Dendritic cell treated with granulocyte-macrophage colony-stimulating factor and Interleukin-4, amounts not matched to agents 40 ng/mL and 50 ng/mL, for 4 days (primary cell): ENCODE data around the gene DTNBP1.
A peak's percentile ranks its signal among the peaks of the same experiment; 100 is the strongest.
"Not testable (repeated sequence)": the region's sequence is repeated elsewhere in the genome, so short reads cannot be mapped to it uniquely, and the experiment has no call there.

ENCODE experiments used
- H3K27ac Mint-ChIP-seq: one replicate; pipeline ENCODE4 v1.8.0; 2022; ENCODE audit warnings: mild to moderate bottlenecking, mixed read lengths
- H3K27me3 Mint-ChIP-seq: one replicate; pipeline ENCODE4 v1.8.0; 2022; ENCODE audit warnings: mild to moderate bottlenecking, mixed read lengths
- H3K36me3 Mint-ChIP-seq: one replicate; pipeline ENCODE4 v1.8.0; 2022; ENCODE audit warnings: low read depth, mixed read lengths
- H3K4me1 Mint-ChIP-seq: one replicate; pipeline ENCODE4 v1.8.0; 2022; ENCODE audit warnings: low read depth, mixed read lengths
- H3K4me3 Mint-ChIP-seq: one replicate; pipeline ENCODE4 v1.8.0; 2022; ENCODE audit warnings: mild to moderate bottlenecking, moderate library complexity, mixed read lengths
- H3K9me3 Mint-ChIP-seq: one replicate; pipeline ENCODE4 v1.8.0; 2022; ENCODE audit warnings: mixed read lengths
- intact Hi-C: fragments of 100-400 bp; cut with micrococcal nuclease; formaldehyde crosslinking; loops from one replicate; pipeline ENCODE4 v1.15.0; 2022

DTNBP1 gene

GRCh38 chr6:15544321-15544900 is 118.4 kb downstream of the DTNBP1 start:
- peaks cover 33% of the 10 kb centered on the region for H3K4me1 Mint-ChIP-seq
- intact Hi-C loops = no loop called here
- peak overlapping the region; percentile 75 for H3K27ac Mint-ChIP-seq
- no peaks in the 10 kb centered on the region for H3K27me3 Mint-ChIP-seq
- H3K36me3 Mint-ChIP-seq = peaks cover 11% of the 10 kb centered on the region
- no peak overlapping the region for H3K4me3 Mint-ChIP-seq
- H3K9me3 Mint-ChIP-seq = peaks cover 14% of the 10 kb centered on the region

- Mint-ChIP-seq H3K4me1 (peaks cover 30% of the 10 kb centered on the region), H3K27ac (peak overlapping the region; percentile 75), H3K9me3 (peaks cover 14% of the 10 kb centered on the region), H3K36me3 (peaks cover 11% of the 10 kb centered on the region)
- H3K4me3 Mint-ChIP-seq, H3K27me3 Mint-ChIP-seq, intact Hi-C loops: not testable (repeated sequence)
Measured at GRCh38 chr6:15543332-15543917, 119.4 kb downstream of the DTNBP1 start.

- Mint-ChIP-seq H3K9me3 (peaks cover 27% of the 10 kb centered on the region), H3K27ac (no peak overlapping the region), H3K27me3 (no peaks in the 10 kb centered on the region), H3K4me1 (peaks cover 52% of the 10 kb centered on the region), H3K4me3 (no peak overlapping the region), H3K36me3 (peaks cover 25% of the 10 kb centered on the region)
- intact Hi-C loops = no loop called here
Measured at GRCh38 chr6:15539722-15540270, 123.0 kb downstream of the DTNBP1 start.

DNA sequence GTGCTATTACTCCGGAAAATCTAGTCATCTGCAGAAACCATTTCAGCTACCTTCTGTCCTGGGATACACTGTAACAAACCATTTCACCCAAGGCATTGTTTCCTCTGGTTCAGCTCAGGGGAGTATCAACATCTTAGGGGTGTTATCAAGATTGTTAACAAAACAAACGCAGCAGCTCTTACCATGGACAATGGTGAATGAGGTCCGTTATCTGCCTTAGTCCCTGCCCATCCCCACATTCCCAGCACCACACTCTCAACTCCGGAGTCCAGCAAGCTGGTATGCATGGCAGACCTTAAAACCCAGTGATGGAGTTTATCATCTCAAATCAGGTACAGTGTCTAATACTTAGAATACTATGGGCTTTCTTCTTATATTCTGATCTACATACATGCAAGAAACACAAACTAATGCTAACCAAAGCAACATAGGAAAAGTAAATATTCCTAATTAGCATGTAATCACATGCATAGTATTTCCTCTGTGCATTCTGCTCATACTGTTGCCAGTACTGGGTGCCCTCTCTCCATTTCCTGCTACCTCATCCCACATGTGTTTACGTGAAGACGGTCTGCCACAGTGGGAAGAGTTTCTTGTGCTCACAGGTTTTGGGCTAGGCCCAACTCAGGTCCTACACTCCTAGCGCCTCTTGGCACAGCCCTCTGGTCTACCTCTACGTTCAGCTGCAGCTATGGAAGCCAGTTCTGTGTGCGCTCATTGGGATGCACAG is 123.9 kb downstream of the DTNBP1 start:
- H3K27me3 Mint-ChIP-seq = no peaks in the 10 kb centered on the region

GRCh38 chr6:15538106-15538505 is 124.7 kb downstream of the DTNBP1 start:
- intact Hi-C loops = no loop called here
- no peak overlapping the region for H3K4me3 Mint-ChIP-seq
- peaks cover 13% of the 10 kb centered on the region for H3K9me3 Mint-ChIP-seq
- H3K36me3 Mint-ChIP-seq = peaks cover 23% of the 10 kb centered on the region
- H3K4me1 Mint-ChIP-seq = peaks cover 56% of the 10 kb centered on the region
- no peaks in the 10 kb centered on the region for H3K27me3 Mint-ChIP-seq
- H3K27ac Mint-ChIP-seq = no peak overlapping the region

More for the DNA sequence above, 123.9 kb downstream of the DTNBP1 start:
- H3K36me3 Mint-ChIP-seq = peaks cover 18% of the 10 kb centered on the region
- intact Hi-C loops = no loop called here
- H3K4me3 Mint-ChIP-seq = no peak overlapping the region
- peaks cover 21% of the 10 kb centered on the region for H3K9me3 Mint-ChIP-seq
- H3K27ac Mint-ChIP-seq = no peak overlapping the region
- H3K4me1 Mint-ChIP-seq = peaks cover 56% of the 10 kb centered on the region

DNA sequence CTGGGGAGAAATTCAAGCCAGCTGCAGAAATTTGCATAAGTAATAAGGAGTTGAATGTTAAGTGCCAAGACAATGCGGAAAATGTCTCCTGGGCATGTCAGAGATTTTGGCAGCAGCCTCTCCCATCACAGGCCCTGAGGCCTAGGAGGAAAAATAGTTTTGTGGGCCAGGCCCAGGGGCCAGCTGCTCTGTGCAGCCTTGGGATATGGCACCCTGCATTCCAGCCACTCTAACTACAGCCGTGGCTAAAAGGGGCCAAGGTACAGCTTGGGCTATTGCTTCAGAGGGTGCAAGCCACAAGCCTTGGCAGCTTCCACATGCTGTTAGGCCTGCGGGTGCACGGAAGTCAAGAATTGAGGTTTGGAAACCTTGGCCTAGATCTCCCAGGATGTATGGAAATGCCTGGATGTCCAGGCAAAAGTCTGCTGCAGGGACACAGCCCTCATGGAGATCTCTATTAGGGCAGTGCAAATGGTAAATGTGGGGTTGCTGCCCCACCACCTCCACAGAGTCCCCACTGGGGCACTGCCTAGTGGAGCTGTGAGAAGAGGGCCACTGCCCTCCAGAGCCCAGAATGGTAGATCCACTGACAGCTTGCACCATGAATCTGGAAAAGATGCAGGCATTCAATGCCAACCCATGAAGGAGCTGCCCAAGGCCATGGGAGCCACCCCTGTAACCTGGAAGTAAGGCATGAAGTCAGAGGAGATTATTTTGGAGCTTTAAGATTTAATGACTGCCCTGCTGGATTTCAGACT is 126.5 kb downstream of the DTNBP1 start:
- peaks cover 13% of the 10 kb centered on the region for H3K9me3 Mint-ChIP-seq
- H3K36me3 Mint-ChIP-seq = peaks cover 40% of the 10 kb centered on the region
- intact Hi-C loops = no loop called here
- no peak overlapping the region for H3K27ac Mint-ChIP-seq
- H3K27me3 Mint-ChIP-seq = no peaks in the 10 kb centered on the region
- no peak overlapping the region for H3K4me3 Mint-ChIP-seq
- peaks cover 54% of the 10 kb centered on the region for H3K4me1 Mint-ChIP-seq

- no peak overlapping the region for H3K4me3 Mint-ChIP-seq
- no peaks in the 10 kb centered on the region for H3K27me3 Mint-ChIP-seq
- H3K9me3 Mint-ChIP-seq = peaks cover 13% of the 10 kb centered on the region
- H3K4me1 Mint-ChIP-seq = peaks cover 48% of the 10 kb centered on the region
- H3K36me3 Mint-ChIP-seq = peaks cover 48% of the 10 kb centered on the region
- intact Hi-C loops = no loop called here
- peak overlapping the region; percentile 55 for H3K27ac Mint-ChIP-seq
Measured at GRCh38 chr6:15535495-15536197, 127.2 kb downstream of the DTNBP1 start.

DNA sequence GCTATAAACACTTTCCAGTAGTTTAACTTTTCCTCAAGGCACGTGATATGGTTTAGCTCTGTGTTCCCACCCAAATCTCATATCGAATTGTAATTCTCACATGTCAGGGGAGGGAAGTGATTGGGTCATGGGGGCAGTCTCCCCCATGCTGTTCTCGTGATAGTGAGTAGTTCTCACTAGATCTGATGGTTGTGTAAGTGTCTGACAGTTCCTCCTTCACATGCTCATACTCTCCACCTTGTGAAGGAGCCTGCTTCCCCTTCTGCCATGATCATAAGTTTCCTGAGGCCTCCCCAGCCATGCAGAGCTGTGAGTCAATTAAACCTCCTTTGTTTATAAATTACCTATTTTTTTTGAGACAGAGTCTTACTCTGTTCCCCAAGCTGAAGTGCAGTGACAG is 127.9 kb downstream of the DTNBP1 start:
- peak overlapping the region; percentile 55 for H3K27ac Mint-ChIP-seq
- peaks cover 13% of the 10 kb centered on the region for H3K9me3 Mint-ChIP-seq
- no peaks in the 10 kb centered on the region for H3K27me3 Mint-ChIP-seq
- H3K4me1 Mint-ChIP-seq = peaks cover 48% of the 10 kb centered on the region
- H3K36me3 Mint-ChIP-seq = peaks cover 54% of the 10 kb centered on the region
- intact Hi-C loops = no loop called here
- no peak overlapping the region for H3K4me3 Mint-ChIP-seq

DNA sequence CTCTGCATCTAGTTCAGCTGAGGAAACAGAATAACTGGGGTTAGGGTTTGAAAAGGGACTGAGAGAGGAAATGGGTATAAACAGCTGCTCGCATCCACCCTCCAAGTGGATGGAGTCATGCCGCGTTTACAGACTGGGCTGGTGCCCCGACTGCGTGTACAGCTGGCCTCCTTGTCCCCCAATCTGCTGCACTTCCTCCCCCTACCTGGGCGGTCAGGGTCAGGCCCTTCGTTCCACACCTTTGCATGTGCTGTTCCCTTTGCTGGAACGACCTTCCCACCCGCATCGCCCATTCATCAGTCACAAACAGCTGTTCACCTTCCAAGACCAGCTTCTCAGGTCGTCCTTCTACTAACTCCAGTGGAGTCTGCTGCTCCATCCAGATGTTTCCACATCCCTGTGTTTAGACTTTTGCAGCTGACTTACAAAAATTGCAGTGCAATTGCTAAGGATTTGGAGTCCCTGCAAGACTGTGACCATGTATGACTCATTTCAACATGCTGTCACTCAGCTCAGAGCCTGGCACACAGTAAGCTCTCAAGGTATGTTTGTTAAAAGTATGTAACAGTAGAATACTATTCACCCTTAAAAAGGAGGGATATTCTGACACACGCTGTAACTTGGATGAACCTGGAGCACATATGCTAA is 129.3 kb downstream of the DTNBP1 start:
- H3K9me3 Mint-ChIP-seq = peaks cover 13% of the 10 kb centered on the region
- H3K27ac Mint-ChIP-seq = peak overlapping the region; percentile 60
- intact Hi-C loops = no loop called here
- H3K36me3 Mint-ChIP-seq = peaks cover 69% of the 10 kb centered on the region
- no peaks in the 10 kb centered on the region for H3K27me3 Mint-ChIP-seq
- peaks cover 38% of the 10 kb centered on the region for H3K4me1 Mint-ChIP-seq
- H3K4me3 Mint-ChIP-seq = no peak overlapping the region

DNA sequence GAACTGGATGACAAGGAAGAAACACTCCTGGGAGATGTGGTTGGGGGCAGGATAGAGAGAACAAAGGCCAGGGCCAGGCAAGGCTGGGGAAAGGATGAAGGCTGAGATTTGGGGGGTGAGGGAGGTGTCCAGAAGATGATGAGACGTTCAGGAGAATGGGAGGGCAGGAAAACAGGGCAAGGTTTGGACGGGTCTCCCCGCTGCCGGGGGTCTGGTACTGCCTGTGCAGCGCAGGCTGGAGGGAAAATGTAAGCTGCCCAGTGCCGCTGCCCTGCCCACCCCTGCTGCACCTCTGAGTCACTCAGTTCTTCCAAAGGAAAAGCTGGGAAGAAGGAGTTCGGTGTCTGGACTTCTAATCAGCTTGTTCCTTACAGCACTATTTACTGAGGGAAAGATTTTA is 130.9 kb downstream of the DTNBP1 start:
- Mint-ChIP-seq H3K27me3 (no peaks in the 10 kb centered on the region), H3K9me3 (peaks cover 1% of the 10 kb centered on the region), H3K27ac (no peak overlapping the region), H3K4me3 (no peak overlapping the region), H3K4me1 (peaks cover 29% of the 10 kb centered on the region), H3K36me3 (peaks cover 68% of the 10 kb centered on the region)
- intact Hi-C loops = no loop called here

DNA sequence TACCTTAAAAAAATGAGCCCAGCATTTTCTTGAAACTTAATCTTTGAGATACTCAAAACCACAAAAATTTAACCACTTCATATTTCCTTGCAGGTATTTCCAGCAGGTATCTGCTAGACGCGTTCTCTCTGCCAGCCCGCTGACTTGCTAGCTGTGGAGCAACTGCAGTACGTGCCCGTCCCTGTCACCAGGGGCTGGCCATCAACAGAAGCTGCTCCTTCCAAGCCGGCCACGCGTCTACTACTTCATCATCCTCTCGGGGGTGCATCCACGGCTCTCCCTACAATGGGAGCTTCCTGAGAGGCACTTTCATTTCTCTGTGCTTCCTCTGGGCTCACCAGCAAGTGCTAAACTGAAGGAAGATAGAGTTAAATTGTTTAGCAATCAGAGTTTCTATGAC is 132.4 kb downstream of the DTNBP1 start:
- Mint-ChIP-seq H3K9me3 (no peaks in the 10 kb centered on the region), H3K36me3 (peaks cover 80% of the 10 kb centered on the region), H3K4me1 (peaks cover 19% of the 10 kb centered on the region), H3K4me3 (no peak overlapping the region), H3K27me3 (no peaks in the 10 kb centered on the region), H3K27ac (peak overlapping the region; percentile 8)
- intact Hi-C loops = no loop called here

GRCh38 chr6:15528870-15529269 is 134.0 kb downstream of the DTNBP1 start:
- intact Hi-C loops = no loop called here
- Mint-ChIP-seq H3K4me3 (no peak overlapping the region), H3K36me3 (peaks cover 94% of the 10 kb centered on the region), H3K27ac (no peak overlapping the region), H3K4me1 (peaks cover 7% of the 10 kb centered on the region), H3K9me3 (no peaks in the 10 kb centered on the region), H3K27me3 (no peaks in the 10 kb centered on the region)
